D721Med (cell line): ENCODE results near the gene HLA-F.

Experiments used
- DNase-seq: peaks from one replicate; pipeline ENCODE4 v3.0.0; 2011; ENCODE audit warnings: low spot score; ENCODE audit not compliant: insufficient read length
- FAIRE-seq: peaks from 2 replicates; lab custom pipeline; 2011; peaks lifted over from hg19 to GRCh38; lab: Jason Lieb, UNC
- TF ChIP-seq, protein P1 (sequence below): IDR thresholded peaks from 2 replicates; pipeline ENCODE4 v1.5.1; 2012; ENCODE audit warnings: mild to moderate bottlenecking, control low read depth; ENCODE audit not compliant: insufficient read depth; ENCODE audit errors: missing control alignments

Gene HLA-F

DNA sequence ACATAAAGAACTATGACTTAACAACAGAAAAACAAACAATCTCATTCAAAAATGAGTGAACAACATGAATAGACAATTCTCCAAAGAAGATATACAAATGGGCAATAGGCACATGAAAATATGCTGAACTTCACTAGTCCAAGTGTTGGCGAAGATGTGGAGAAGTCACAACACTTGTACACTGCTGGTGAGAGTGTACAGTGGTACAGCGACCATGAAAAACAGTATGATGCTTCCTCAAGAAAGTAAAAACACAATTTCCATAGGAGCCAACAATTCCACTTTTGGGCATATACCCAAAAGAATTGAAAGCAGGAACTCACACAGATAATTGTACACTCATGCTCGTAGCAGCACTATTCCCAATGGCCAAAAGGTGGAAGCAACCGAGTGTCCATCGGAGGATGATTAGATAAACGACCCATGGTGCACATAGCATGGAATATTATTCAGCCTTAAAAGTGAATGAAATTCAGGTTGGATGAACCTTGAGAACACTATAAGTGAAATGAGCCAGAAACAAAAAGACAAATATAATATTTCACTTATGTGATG is 6.6 kb downstream of the HLA-F start:
- DNase-seq (no peak), FAIRE-seq (no peak)
- TF ChIP-seq, protein P1, sequence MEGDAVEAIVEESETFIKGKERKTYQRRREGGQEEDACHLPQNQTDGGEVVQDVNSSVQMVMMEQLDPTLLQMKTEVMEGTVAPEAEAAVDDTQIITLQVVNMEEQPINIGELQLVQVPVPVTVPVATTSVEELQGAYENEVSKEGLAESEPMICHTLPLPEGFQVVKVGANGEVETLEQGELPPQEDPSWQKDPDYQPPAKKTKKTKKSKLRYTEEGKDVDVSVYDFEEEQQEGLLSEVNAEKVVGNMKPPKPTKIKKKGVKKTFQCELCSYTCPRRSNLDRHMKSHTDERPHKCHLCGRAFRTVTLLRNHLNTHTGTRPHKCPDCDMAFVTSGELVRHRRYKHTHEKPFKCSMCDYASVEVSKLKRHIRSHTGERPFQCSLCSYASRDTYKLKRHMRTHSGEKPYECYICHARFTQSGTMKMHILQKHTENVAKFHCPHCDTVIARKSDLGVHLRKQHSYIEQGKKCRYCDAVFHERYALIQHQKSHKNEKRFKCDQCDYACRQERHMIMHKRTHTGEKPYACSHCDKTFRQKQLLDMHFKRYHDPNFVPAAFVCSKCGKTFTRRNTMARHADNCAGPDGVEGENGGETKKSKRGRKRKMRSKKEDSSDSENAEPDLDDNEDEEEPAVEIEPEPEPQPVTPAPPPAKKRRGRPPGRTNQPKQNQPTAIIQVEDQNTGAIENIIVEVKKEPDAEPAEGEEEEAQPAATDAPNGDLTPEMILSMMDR = no peak

DNA sequence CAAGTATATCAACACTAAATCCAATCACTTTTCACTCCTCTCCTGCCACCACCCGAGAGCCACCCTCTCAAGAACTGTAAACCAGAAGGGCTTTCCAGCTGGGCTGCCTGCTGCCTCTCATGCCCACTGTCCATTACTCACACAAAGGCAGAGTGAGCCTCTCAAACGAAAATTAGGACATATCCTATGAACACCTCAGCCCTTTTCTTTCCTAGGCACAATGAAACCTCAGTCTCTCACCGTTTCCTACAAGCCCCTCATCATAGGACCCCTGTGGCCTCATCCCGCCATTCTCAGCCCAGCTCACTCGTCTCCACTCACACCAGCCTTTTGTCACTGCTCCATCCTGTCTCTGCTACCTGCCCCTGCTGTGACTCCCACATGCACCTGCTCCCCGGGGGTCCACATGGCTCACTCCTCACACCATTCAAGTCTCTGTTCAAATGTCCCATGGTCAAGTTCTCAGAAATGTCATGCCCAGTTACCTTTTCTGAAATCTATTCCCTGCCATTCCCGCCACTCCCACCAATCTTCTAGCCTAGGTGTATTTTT is 7.4 kb downstream of the HLA-F start:
- DNase-seq (no peak), FAIRE-seq (no peak)
- TF ChIP-seq, protein P1 = no peak

DNA sequence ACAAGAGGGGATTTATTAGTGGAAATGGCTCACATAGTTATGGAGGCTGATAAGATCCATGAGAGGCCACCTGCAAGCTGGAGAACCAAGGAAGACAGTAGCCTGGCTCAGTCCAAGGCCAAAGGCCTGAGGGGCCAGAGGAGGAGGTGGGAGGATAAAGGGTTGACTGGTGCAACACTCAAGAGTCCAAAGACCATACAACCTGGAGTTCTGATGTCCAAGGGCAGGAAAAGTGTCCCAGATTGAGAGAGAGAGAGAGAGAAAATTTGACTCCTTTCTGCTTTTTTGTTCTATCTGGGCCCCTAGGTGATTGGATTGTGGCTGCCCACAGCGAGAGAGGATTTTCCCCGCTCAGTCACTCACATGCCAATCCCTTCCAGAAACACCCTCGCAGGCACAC is 8.0 kb downstream of the HLA-F start:
- no peak for DNase-seq

DNA sequence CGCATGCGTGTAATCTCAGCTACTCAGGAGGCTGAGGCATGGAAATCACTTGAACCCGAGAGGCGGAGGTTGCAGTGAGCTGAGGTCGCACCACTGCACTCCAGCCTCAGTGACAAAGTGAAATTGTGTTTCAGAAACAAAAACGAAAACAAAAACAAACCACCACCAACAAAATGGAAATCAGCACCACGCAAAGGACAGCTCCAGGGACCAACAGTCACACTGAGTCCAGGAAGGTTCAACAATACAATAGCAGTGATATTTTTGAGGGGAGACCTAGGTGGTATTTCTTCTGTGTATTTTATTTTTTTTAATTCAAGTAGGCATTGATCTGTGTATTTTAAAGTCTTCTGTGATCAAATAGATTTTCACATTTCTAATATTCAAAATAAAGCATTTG is 9.8 kb downstream of the HLA-F start:
- no peak for DNase-seq
- TF ChIP-seq, protein P1 = no peak
- FAIRE-seq = no peak

More for the DNA sequence above, 8.0 kb downstream of the HLA-F start:
- no peak for FAIRE-seq
- TF ChIP-seq, protein P1 = no peak

DNA sequence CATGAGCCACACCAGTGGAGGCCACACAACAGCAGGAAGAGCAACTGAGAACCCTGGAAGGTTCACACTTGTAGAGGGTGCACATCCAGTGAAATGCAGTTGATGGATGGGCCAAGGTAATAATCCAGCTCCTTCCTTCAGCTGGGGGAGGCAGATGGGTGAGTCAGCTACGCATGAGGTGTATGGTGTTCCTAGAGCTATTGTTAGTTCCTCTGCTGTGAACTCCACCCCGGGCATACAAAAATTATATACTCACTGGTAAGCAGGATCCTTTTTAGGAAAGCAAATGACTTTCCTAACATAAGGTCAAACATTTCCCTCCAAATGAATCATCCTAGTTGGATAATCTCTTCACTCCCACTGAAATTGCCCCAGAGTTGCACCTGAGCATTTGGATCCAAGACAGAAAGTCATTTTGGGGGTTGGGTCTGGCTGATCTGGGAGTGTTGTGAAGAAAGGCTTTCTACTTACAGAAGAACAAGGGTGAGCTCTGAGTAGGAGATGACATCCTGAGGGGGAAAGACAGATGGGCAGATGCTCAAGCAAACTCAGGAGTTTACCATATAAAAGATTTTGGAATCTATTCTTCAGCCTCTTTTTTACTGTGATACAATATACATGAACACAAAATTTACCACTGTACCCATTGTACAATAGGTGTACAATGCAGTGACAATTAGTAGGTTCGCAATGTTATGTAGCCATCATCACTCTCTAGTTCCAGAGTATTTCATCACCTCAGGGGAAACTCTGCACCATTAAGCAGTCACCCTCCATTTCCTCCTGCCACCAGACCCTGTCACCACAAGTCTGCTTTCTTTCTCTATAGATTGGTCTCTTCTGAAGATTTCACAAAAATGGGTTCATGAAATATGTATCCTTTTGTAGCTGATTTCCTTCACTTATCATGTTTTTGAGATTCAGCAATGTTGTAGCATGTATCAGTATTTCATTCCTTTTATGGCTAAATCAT is 11.1 kb downstream of the HLA-F start:
- DNase-seq (no peak), FAIRE-seq (no peak)
- TF ChIP-seq, protein P1 = no peak

DNA sequence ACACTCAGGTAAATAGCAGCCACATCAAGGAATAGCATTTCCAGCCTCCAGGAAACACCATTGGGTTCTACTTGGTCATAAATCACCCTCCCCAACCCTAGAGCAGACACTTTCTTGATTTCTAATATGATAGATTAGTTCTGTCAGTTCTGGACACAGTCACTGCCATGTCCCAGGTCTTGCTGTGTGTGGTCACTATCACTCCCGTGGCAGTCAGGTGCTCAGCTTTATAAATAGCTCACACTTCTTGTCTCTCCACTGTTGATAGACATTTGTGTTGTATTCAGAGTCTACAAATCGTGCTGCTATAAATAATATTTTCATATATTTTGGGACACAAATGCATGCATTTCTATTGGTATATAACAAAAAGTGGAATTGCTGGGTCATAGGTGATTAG is 13.3 kb downstream of the HLA-F start:
- TF ChIP-seq, protein P1 = no peak
- no peak for DNase-seq
- FAIRE-seq = no peak
